H9 (cell line): ENCODE results near the gene DPP7. TPM values are rescaled to one million over a fixed set of nuclear protein-coding genes. Genes with fewer than 3 reads are reported as not detected.
A peak's percentile ranks its signal among the peaks of the same experiment; 100 is the strongest.

ENCODE experiments used
- DNase-seq: peaks from one replicate; pipeline ENCODE4 v3.0.0-alpha.2; 2017
- H2AFZ ChIP-seq: one replicate; pipeline ENCODE4 v1.6.1; 2013; ENCODE audit warnings: mild to moderate bottlenecking, low read length, control low read depth, moderate library complexity
- H2AK5ac ChIP-seq: 2 replicates; pipeline ENCODE4 v1.6.1; 2013; ENCODE audit warnings: low read length, control low read depth, mixed read lengths; ENCODE audit not compliant: insufficient read length
- H2BK120ac ChIP-seq: one replicate; pipeline ENCODE4 v1.6.1; 2013; ENCODE audit warnings: low read depth, mild to moderate bottlenecking, low read length, control low read depth, inconsistent platforms; ENCODE audit not compliant: poor library complexity, severe bottlenecking
- H2BK12ac ChIP-seq: 2 replicates; pipeline ENCODE4 v1.6.1; 2013; ENCODE audit warnings: low read length, control low read depth, mixed read lengths, low read depth; ENCODE audit not compliant: insufficient read length
- H2BK15ac ChIP-seq: 2 replicates; pipeline ENCODE4 v1.6.1; 2013; ENCODE audit warnings: low read depth, low read length, control low read depth
- H2BK20ac ChIP-seq: one replicate; pipeline ENCODE4 v1.6.1; 2013; ENCODE audit warnings: low read depth, mild to moderate bottlenecking, low read length, control low read depth, inconsistent platforms; ENCODE audit not compliant: poor library complexity, severe bottlenecking
- H2BK5ac ChIP-seq: 2 replicates; pipeline ENCODE4 v1.6.1; 2013; ENCODE audit warnings: low read length, control low read depth, mixed read lengths; ENCODE audit not compliant: insufficient read length
- H3K14ac ChIP-seq: 2 replicates; pipeline ENCODE4 v1.6.1; 2013; ENCODE audit warnings: low read length, control low read depth; ENCODE audit not compliant: insufficient read depth
- H3K18ac ChIP-seq: 2 replicates; pipeline ENCODE4 v1.6.1; 2013; ENCODE audit warnings: low read depth, mild to moderate bottlenecking, mixed read lengths, low read length, control low read depth; ENCODE audit not compliant: insufficient read length
- H3K23ac ChIP-seq: 2 replicates; pipeline ENCODE4 v1.6.1; 2013; ENCODE audit warnings: low read length, control low read depth, mixed read lengths, low read depth; ENCODE audit not compliant: insufficient read length
- H3K23me2 ChIP-seq: 2 replicates; pipeline ENCODE4 v1.6.1; 2013; ENCODE audit warnings: low read depth, mild to moderate bottlenecking, mixed read lengths, low read length, control low read depth; ENCODE audit not compliant: insufficient read length, poor library complexity, severe bottlenecking
- H3K27ac ChIP-seq: 2 replicates; pipeline ENCODE4 v1.5.1; 2013; ENCODE audit warnings: low read length, control low read depth, mixed read lengths, low read depth; ENCODE audit not compliant: insufficient read length
- H3K27me3 ChIP-seq: 2 replicates; pipeline ENCODE4 v1.6.1; 2013; ENCODE audit warnings: low read length, control low read depth, inconsistent platforms; ENCODE audit not compliant: insufficient read depth
- H3K4ac ChIP-seq: 2 replicates; pipeline ENCODE4 v1.6.1; 2013; ENCODE audit warnings: low read depth, mild to moderate bottlenecking, control low read depth, inconsistent platforms, low read length, moderate library complexity
- H3K4me1 ChIP-seq: 2 replicates; pipeline ENCODE4 v1.6.1; 2013; ENCODE audit warnings: low read length, control low read depth, inconsistent platforms; ENCODE audit not compliant: insufficient read depth
- H3K4me2 ChIP-seq: 2 replicates; pipeline ENCODE4 v1.6.1; 2013; ENCODE audit warnings: low read length, control low read depth, mixed read lengths; ENCODE audit not compliant: insufficient read length, insufficient read depth
- H3K56ac ChIP-seq: 2 replicates; pipeline ENCODE4 v1.6.1; 2013; ENCODE audit warnings: low read depth, mild to moderate bottlenecking, mixed read lengths, low read length, control low read depth; ENCODE audit not compliant: insufficient read length
- H3K79me1 ChIP-seq: 2 replicates; pipeline ENCODE4 v1.6.1; 2013; ENCODE audit warnings: low read depth, mild to moderate bottlenecking, moderate library complexity, low read length, control low read depth, inconsistent platforms; ENCODE audit not compliant: insufficient read depth, poor library complexity, severe bottlenecking
- H3K79me2 ChIP-seq: 2 replicates; pipeline ENCODE4 v1.6.1; 2013; ENCODE audit warnings: low read length, control low read depth, inconsistent platforms; ENCODE audit not compliant: insufficient read depth
- H3K9ac ChIP-seq: 2 replicates; pipeline ENCODE4 v1.6.1; 2013; ENCODE audit warnings: low read length, control low read depth, mixed read lengths; ENCODE audit not compliant: insufficient read length; ENCODE audit errors: extremely low read depth
- H3K9me3 ChIP-seq: one replicate; pipeline ENCODE4 v1.6.1; 2013; ENCODE audit warnings: low read depth, low read length, inconsistent platforms; ENCODE audit not compliant: control insufficient read depth
- H3T11ph ChIP-seq: one replicate; pipeline ENCODE4 v1.6.1; 2013; ENCODE audit warnings: mild to moderate bottlenecking, low read length, control low read depth, inconsistent platforms
- H4K20me1 ChIP-seq: one replicate; pipeline ENCODE4 v1.6.1; 2013; ENCODE audit not compliant: control insufficient read depth, insufficient read length, insufficient read depth
- H4K5ac ChIP-seq: 2 replicates; pipeline ENCODE4 v1.6.1; 2013; ENCODE audit warnings: low read depth, mild to moderate bottlenecking, mixed read lengths, low read length, control low read depth; ENCODE audit not compliant: insufficient read length
- H4K8ac ChIP-seq: replicated peaks from 2 replicates; pipeline ENCODE4 v1.6.1; 2013; ENCODE audit warnings: low read length, control low read depth, mixed read lengths, low read depth; ENCODE audit not compliant: insufficient read length
- H4K91ac ChIP-seq: 2 replicates; pipeline ENCODE4 v1.6.1; 2013; ENCODE audit warnings: low read depth, mild to moderate bottlenecking, moderate library complexity, mixed read lengths, low read length, control low read depth; ENCODE audit not compliant: insufficient read length
- H3K27ac Mint-ChIP-seq, 3 experiments: 2 replicates in 2 of 3; 3 replicates in 1 of 3; pipeline ENCODE4 v1.8.0; 2020 to 2021; ENCODE audit warnings: mixed read lengths in 3 of 3, mild to moderate bottlenecking in 1 of 3, moderate library complexity in 1 of 3
- H3K27me3 Mint-ChIP-seq: 2 replicates; pipeline ENCODE4 v1.8.0; 2021; ENCODE audit warnings: low read depth, mild to moderate bottlenecking, moderate library complexity, mixed read lengths
- H3K36me3 Mint-ChIP-seq, 3 experiments: 2 replicates in 2 of 3; 3 replicates in 1 of 3; pipeline ENCODE4 v1.8.0; 2020 to 2021; ENCODE audit warnings: low read depth in 3 of 3, mixed read lengths in 3 of 3; ENCODE audit not compliant: insufficient read depth in 1 of 3
- H3K4me1 Mint-ChIP-seq, 2 experiments: 2 replicates each; pipeline ENCODE4 v1.8.0; 2020; ENCODE audit warnings: mixed read lengths in 2 of 2
- H3K4me3 Mint-ChIP-seq, 2 experiments: 2 replicates in 1 of 2; 3 replicates in 1 of 2; pipeline ENCODE4 v1.8.0; 2020 to 2021; ENCODE audit warnings: mild to moderate bottlenecking in 2 of 2, mixed read lengths in 2 of 2, moderate library complexity in 1 of 2
- H3K9me3 Mint-ChIP-seq, 2 experiments: 2 replicates in 1 of 2; 3 replicates in 1 of 2; pipeline ENCODE4 v1.8.0; 2020; ENCODE audit warnings: mild to moderate bottlenecking in 2 of 2, mixed read lengths in 2 of 2, moderate library complexity in 1 of 2
- CTCF ChIP-seq: fragments of 200-600 bp; sonication (generic); conservative IDR thresholded peaks from 3 replicates; pipeline ENCODE4 v1.8.0; 2021; ENCODE audit warnings: antibody characterized with exemption, mild to moderate bottlenecking
- WGBS: extraction: QIAGEN DNeasy Blood & Tissue Kit; methylation state at CpG from one replicate; pipeline ENCODE4 v1.1.7; 2013; ENCODE audit warnings: missing lambda C conversion rate, low lambda C conversion rate, mixed read lengths; ENCODE audit not compliant: insufficient read length; ENCODE audit errors: extremely low coverage; 5-methylcytosine and 5-hydroxymethylcytosine counted together
- total RNA-seq: library from RNA; stranded (reverse); gene quantifications from 2 replicates; pipeline ENCODE4 v1.2.1, GENCODE V29; 2021

Gene DPP7
- total RNA-seq, 1 experiment from 2014 or later, result 29.4 TPM

GRCh38 chr9:137156567-137157375 lies 42.2 kb upstream of the DPP7 start:
- Histone ChIP-seq H3K23ac (no peak overlapping the region), H2BK5ac (no peak overlapping the region), H3K79me1 (no peaks in the 10 kb centered on the region), H3K18ac (no peak overlapping the region), H2AK5ac (no peak overlapping the region), H3K56ac (no peak overlapping the region), H3K79me2 (no peaks in the 10 kb centered on the region), H4K5ac (no peak overlapping the region), H3K27ac (no peak overlapping the region), H4K20me1 (no peaks in the 10 kb centered on the region), H3T11ph (no peak overlapping the region), H3K9me3 (no peaks in the 10 kb centered on the region), H3K4me1 (no peaks in the 10 kb centered on the region), H3K9ac (no peak overlapping the region), H3K4ac (no peak overlapping the region), H2BK120ac (no peak overlapping the region), H4K91ac (no peak overlapping the region), H2BK20ac (no peak overlapping the region), H3K14ac (peak overlapping the region; percentile 11; the same call in 1 of the 2 replicates), H2BK15ac (no peak overlapping the region), H2AFZ (no peak overlapping the region), H3K4me2 (peak overlapping the region; percentile 65), H3K27me3 (peaks cover 28% of the 10 kb centered on the region; the same call in 1 of the 2 replicates), H3K23me2 (peaks cover 7% of the 10 kb centered on the region), H2BK12ac (no peak overlapping the region), H4K8ac (no peak overlapping the region)
- no peaks in the 10 kb centered on the region for H3K9me3 Mint-ChIP-seq
- DNase-seq, result peak; percentile 75
- H3K4me3 Mint-ChIP-seq, result peak overlapping the region in 1 of 2 experiments; percentile 72; a peak in 3 of 5 replicates
- H3K27me3 Mint-ChIP-seq, result peaks cover 69% of the 10 kb centered on the region
- TF ChIP-seq CTCF, result no peak
- H3K36me3 Mint-ChIP-seq, result no peaks in the 10 kb centered on the region
- peaks cover 0 to 8% of the 10 kb centered on the region in 2 experiments; a peak in 2 of 4 replicates for H3K4me1 Mint-ChIP-seq
- no CpG with 5 or more reads among the region's 65 CpGs for WGBS
- H3K27ac Mint-ChIP-seq, result no peak overlapping the region
